ENCODE results near the gene SDF2.

- no peak for TF ChIP-seq CTCF (IDR thresholded peaks at IDR 0.05)
- TF ChIP-seq POLR2A (IDR thresholded peaks at IDR 0.05): no peak
Observed at GRCh38 chr17:28700830-28701492, 39.3 kb upstream of the SDF2 start.
